Natural killer cell treated with Interleukin-12 subunit alpha and Interleukin-12 subunit beta and Interleukin-15 and Interleukin-18, amount 100 ng/mL, for 72 hours (primary cell): ENCODE data around the gene EXD3. TPM values are rescaled to one million over a fixed set of nuclear protein-coding genes. Genes with fewer than 3 reads are reported as not detected.
"Not testable (repeated sequence)": the region's sequence is repeated elsewhere in the genome, so short reads cannot be mapped to it uniquely, and the experiment has no call there.

Experiments used
- ATAC-seq, 2 donors: fragments of 150-1000 bp; cut with Tn5 transposase in 1 of 2; sonication (Bioruptor Pico), chemical (Tn5 transposase) in 1 of 2; 2 replicates each; pipeline ENCODE4 v1.10.0; 2021
- DNase-seq: peaks from one replicate; pipeline ENCODE4 v3.0.0; 2022; ENCODE audit warnings: low spot score
- H3K27ac Mint-ChIP-seq, 2 donors: 1 replicate in 1 of 2; 2 replicates in 1 of 2; pipeline ENCODE4 v1.8.0; 2022; ENCODE audit warnings: mixed read lengths in 2 of 2, mild to moderate bottlenecking in 1 of 2, moderate library complexity in 1 of 2
- H3K27me3 Mint-ChIP-seq, 2 donors: 1 replicate in 1 of 2; 2 replicates in 1 of 2; pipeline ENCODE4 v1.8.0; 2022; ENCODE audit warnings: mixed read lengths in 2 of 2
- H3K36me3 Mint-ChIP-seq: one replicate; pipeline ENCODE4 v1.8.0; 2022; ENCODE audit warnings: mixed read lengths
- H3K4me1 Mint-ChIP-seq, 2 donors: 1 replicate in 1 of 2; 2 replicates in 1 of 2; pipeline ENCODE4 v1.8.0; 2022; ENCODE audit warnings: low read depth in 2 of 2, mixed read lengths in 2 of 2, mild to moderate bottlenecking in 1 of 2
- H3K4me3 Mint-ChIP-seq: one replicate; pipeline ENCODE4 v1.8.0; 2022; ENCODE audit warnings: mixed read lengths
- H3K9me3 Mint-ChIP-seq: 2 replicates; pipeline ENCODE4 v1.8.0; 2022; ENCODE audit warnings: mixed read lengths
- total RNA-seq, 2 donors: library from RNA; stranded (reverse); gene quantifications; one replicate each; pipeline ENCODE4 v1.2.3, GENCODE V29; 2022

The EXD3 gene
- total RNA-seq, 2 donors from 2014 or later, result 7.6 to 7.9 TPM

GRCh38 chr9:137387114-137387890 lies 35.7 kb downstream of the EXD3 start:
- peak overlapping the region in 1 of 2 donors; percentile 62 for H3K27ac Mint-ChIP-seq
- no peak overlapping the region for H3K4me3 Mint-ChIP-seq
- ATAC-seq, result peak in 1 of 2 donors; percentile 73
- H3K36me3 Mint-ChIP-seq, result no peaks in the 10 kb centered on the region
- H3K4me1 Mint-ChIP-seq, result peaks cover 0 to 6% of the 10 kb centered on the region in 2 donors
- no peak for DNase-seq
- H3K27me3 Mint-ChIP-seq, result no peaks in the 10 kb centered on the region
- H3K9me3 Mint-ChIP-seq, result no peaks in the 10 kb centered on the region

- not testable (repeated sequence) for H3K4me1 Mint-ChIP-seq, H3K9me3 Mint-ChIP-seq, H3K27me3 Mint-ChIP-seq, H3K36me3 Mint-ChIP-seq, H3K4me3 Mint-ChIP-seq, DNase-seq, ATAC-seq
- H3K27ac Mint-ChIP-seq, result peak overlapping the region in 1 of 2 donors; percentile 62
Measured at GRCh38 chr9:137386507-137387113, 36.4 kb downstream of the EXD3 start.

DNA sequence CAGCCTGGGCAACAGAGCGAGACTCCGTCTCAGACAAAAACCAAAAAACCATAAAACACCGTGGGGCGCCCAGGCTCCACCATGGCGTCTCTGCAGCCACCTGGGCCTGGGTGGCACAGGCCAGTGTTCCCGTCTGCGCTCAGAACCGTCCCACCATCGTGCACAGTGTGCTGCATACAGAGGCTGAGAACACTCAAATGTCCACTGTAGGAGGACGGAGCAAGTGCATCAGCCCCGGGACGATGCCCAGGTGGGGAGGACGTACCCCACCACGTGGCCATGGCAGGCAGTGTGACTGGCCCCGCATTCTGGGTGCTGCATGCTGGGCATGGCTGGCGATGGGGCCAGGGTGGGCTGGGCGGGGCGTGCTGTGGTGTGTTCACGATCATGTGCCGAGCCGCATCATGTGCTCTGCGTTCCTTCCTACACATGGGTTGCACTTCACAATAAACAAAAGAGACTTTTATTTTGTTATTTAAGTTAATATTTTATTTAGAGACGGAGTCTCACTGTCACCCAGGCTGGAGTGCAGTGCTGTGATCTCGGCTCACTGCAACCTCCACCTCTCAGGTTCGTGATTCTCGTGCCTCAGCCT lies 37.8 kb downstream of the EXD3 start:
- H3K27me3 Mint-ChIP-seq, result no peaks in the 10 kb centered on the region
- no peak overlapping the region for H3K27ac Mint-ChIP-seq
- no peak overlapping the region for H3K4me3 Mint-ChIP-seq
- peaks cover 0 to 3% of the 10 kb centered on the region in 2 donors for H3K4me1 Mint-ChIP-seq
- ATAC-seq (no peak), DNase-seq (no peak)
- H3K9me3 Mint-ChIP-seq, result no peaks in the 10 kb centered on the region
- H3K36me3 Mint-ChIP-seq, result no peaks in the 10 kb centered on the region

DNA sequence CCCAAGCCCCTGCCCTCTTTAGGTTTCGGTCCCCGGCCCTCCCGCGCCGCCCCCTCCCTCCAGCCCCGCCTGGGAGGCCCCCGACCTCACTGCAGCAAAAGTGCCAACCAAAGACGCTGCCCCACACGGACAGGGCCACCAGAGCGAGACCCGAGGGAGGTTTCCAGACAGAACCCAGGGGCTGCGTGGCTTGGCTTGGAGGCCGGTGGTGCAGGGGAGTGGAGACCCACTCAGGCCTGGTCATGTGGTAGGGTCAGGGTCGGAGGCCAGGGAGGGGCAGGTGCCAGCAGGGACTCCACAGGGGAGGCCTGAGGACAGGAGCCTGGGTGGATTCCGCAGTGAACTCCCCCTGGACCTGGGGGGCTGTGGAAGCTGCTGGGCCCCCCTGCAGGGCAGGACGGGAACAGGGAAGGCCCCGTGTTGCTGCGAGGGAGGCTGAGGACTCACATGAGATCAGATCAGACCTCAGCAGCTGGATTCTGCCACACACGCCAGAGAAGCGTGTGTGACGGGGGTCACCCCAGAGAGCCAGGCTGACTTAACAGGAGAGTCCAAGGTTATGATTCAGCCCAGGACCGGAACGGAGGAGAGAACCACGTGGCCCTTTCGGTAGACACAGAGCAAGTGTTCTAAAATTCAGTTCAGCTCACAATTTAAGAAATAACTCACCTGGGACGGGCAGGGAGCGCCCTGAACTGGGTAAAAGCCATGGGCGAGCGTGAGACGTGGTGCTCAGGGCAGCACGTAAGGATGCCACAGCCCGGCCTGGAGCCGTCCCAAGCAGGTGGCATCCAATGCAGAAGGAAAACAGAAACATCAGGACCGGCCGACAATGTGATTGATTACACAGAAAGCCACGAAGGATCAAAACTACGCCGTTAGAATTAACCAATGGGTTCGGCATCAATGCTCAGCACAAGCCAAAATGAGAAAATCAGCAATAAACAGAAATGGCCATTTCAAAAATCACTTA lies 38.9 kb downstream of the EXD3 start:
- no peaks in the 10 kb centered on the region for H3K27me3 Mint-ChIP-seq
- no peak for ATAC-seq
- no peaks in the 10 kb centered on the region for H3K4me1 Mint-ChIP-seq
- no peaks in the 10 kb centered on the region for H3K9me3 Mint-ChIP-seq
- no peak overlapping the region for H3K4me3 Mint-ChIP-seq
- no peak for DNase-seq
- no peaks in the 10 kb centered on the region for H3K36me3 Mint-ChIP-seq
- no peak overlapping the region for H3K27ac Mint-ChIP-seq

GRCh38 chr9:137383081-137383783 lies 39.7 kb downstream of the EXD3 start:
- H3K4me1 Mint-ChIP-seq, result no peaks in the 10 kb centered on the region
- H3K4me3 Mint-ChIP-seq, result no peak overlapping the region
- DNase-seq (no peak), ATAC-seq (no peak)
- no peak overlapping the region for H3K27ac Mint-ChIP-seq
- H3K9me3 Mint-ChIP-seq, result no peaks in the 10 kb centered on the region
- H3K27me3 Mint-ChIP-seq, result no peaks in the 10 kb centered on the region
- H3K36me3 Mint-ChIP-seq, result no peaks in the 10 kb centered on the region

DNA sequence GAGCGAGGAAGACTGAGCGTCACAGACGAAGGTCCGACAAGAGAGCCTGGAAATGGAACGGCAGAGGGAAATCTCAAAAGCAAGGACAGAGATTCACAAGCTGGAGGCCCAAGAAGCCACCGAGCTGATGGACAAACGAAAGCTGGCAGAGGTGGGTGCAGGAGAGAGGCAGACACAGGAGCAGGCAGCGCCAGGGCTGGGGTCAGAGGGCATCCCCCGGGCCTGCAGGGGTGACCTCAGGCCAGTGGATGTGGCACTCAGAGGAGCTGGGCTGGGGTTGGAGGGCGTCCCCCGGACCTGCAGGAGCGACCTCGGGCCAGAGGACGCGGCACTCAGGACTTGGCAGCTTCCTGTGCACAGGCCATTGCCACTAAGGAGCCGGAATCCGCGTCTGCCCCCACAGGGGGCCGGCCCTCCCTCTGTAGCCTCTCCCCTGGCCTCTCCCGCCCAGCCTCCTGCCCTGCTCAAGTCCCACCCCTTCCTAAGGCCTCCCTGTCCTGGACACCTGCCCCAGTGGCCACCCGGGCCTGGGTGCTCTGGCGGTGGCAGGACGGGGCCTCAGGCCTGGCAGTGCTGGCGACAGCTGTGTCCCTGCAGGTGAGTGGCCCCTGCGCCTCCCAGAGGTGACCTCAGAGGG lies 40.4 kb downstream of the EXD3 start:
- no peak overlapping the region for H3K27ac Mint-ChIP-seq
- no peaks in the 10 kb centered on the region for H3K27me3 Mint-ChIP-seq
- ATAC-seq, result no peak
- DNase-seq, result no peak
- H3K9me3 Mint-ChIP-seq, result no peaks in the 10 kb centered on the region
- no peaks in the 10 kb centered on the region for H3K36me3 Mint-ChIP-seq
- H3K4me3 Mint-ChIP-seq, result no peak overlapping the region
- H3K4me1 Mint-ChIP-seq, result no peaks in the 10 kb centered on the region

- Mint-ChIP-seq H3K9me3 (no peaks in the 10 kb centered on the region), H3K4me3 (no peak overlapping the region), H3K4me1 (no peaks in the 10 kb centered on the region), H3K27me3 (no peaks in the 10 kb centered on the region), H3K27ac (no peak overlapping the region), H3K36me3 (no peaks in the 10 kb centered on the region)
- DNase-seq, result no peak
- ATAC-seq, result peak in 1 of 2 donors; percentile 17
Measured at GRCh38 chr9:137381501-137382443, 41.2 kb downstream of the EXD3 start.

GRCh38 chr9:137380606-137381005 lies 42.4 kb downstream of the EXD3 start:
- Mint-ChIP-seq H3K27me3 (no peaks in the 10 kb centered on the region), H3K36me3 (no peaks in the 10 kb centered on the region), H3K27ac (no peak overlapping the region), H3K9me3 (no peaks in the 10 kb centered on the region), H3K4me3 (no peak overlapping the region), H3K4me1 (no peaks in the 10 kb centered on the region)
- DNase-seq (no peak), ATAC-seq (no peak)

DNA sequence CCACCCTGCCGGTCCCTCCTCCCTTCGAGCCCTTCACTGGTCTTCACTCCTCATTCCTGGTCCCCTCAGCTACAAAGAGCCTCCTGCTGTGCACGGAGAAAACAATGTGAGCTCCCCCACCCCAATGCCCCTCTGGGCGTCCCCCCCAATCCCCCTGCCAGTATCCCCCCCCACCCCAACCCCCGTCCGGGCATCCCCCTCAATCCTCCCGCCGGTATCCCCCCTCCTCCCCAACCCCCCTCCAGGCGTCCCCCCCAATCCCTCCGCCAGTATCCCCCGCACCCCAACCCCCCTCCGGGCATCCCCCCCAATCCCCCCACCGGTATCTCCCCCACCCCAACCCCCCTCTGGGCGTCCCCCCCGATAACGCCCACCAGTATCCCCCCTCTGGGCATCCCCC lies 42.8 kb downstream of the EXD3 start:
- no peak for DNase-seq

GRCh38 chr9:137379761-137380161 lies 43.2 kb downstream of the EXD3 start:
- Mint-ChIP-seq H3K27me3 (no peaks in the 10 kb centered on the region), H3K27ac (no peak overlapping the region), H3K4me3 (no peak overlapping the region), H3K4me1 (no peaks in the 10 kb centered on the region), H3K9me3 (no peaks in the 10 kb centered on the region), H3K36me3 (no peaks in the 10 kb centered on the region)
- DNase-seq (no peak), ATAC-seq (no peak)

More for the DNA sequence above, 42.8 kb downstream of the EXD3 start:
- no peaks in the 10 kb centered on the region for H3K36me3 Mint-ChIP-seq
- H3K27me3 Mint-ChIP-seq, result no peaks in the 10 kb centered on the region
- no peak overlapping the region for H3K4me3 Mint-ChIP-seq
- no peaks in the 10 kb centered on the region for H3K9me3 Mint-ChIP-seq
- H3K4me1 Mint-ChIP-seq, result no peaks in the 10 kb centered on the region
- H3K27ac Mint-ChIP-seq, result no peak overlapping the region
- ATAC-seq, result no peak

GRCh38 chr9:137378688-137379410 lies 44.1 kb downstream of the EXD3 start:
- not testable (repeated sequence) for H3K36me3 Mint-ChIP-seq, DNase-seq, H3K4me3 Mint-ChIP-seq, ATAC-seq, H3K27me3 Mint-ChIP-seq, H3K4me1 Mint-ChIP-seq, H3K9me3 Mint-ChIP-seq, H3K27ac Mint-ChIP-seq
